K562 (cell line): ENCODE data around the gene ASB7. TPM values are rescaled to one million over a fixed set of nuclear protein-coding genes. Genes with fewer than 3 reads are reported as not detected.

Source experiments
- CSDE1 ChIP-seq, 2 experiments: fragments of 450-650 bp; IDR thresholded peaks; 2 replicates each; pipeline ENCODE4 v1.6.1; 2016; ENCODE audit warnings: mild to moderate bottlenecking in 1 of 2
- EHMT2 ChIP-seq: fragments of 450-650 bp; IDR thresholded peaks from 2 replicates; pipeline ENCODE4 v1.6.1; 2018; ENCODE audit warnings: antibody characterized with exemption
- HDAC1 ChIP-seq, 2 experiments: fragments of 450-650 bp; IDR thresholded peaks; 2 replicates each; pipeline ENCODE4 v1.6.1; 2016 to 2017; ENCODE audit warnings: inconsistent platforms in 1 of 2, mild to moderate bottlenecking in 1 of 2, moderate library complexity in 1 of 2
- HMG20A ChIP-seq: fragments of 450-650 bp; formaldehyde crosslinking; conservative IDR thresholded peaks from 2 replicates; pipeline ENCODE4 v1.4.0; 2020; ENCODE audit warnings: mild to moderate bottlenecking, mixed read lengths
- MYNN ChIP-seq, 2 experiments: sonication (generic); formaldehyde crosslinking in 1 of 2; IDR thresholded peaks; 2 replicates each; pipeline versions ENCODE4 v1.5.0 to v1.6.1; 2016 to 2020; ENCODE audit warnings: antibody characterized with exemption in 1 of 2, missing genetic modification reagents in 1 of 2
- NUFIP1 ChIP-seq: fragments of 450-650 bp; IDR thresholded peaks from 2 replicates; pipeline ENCODE4 v1.6.1; 2018; ENCODE audit not compliant: partially characterized antibody
- RBBP5 ChIP-seq: fragments of 200-600 bp; sonication (generic); IDR thresholded peaks from 2 replicates; pipeline ENCODE4 v1.6.1; 2012; ENCODE audit warnings: borderline replicate concordance, mild to moderate bottlenecking, low read length, control low read depth, inconsistent platforms; ENCODE audit not compliant: insufficient read depth, poor library complexity, severe bottlenecking
- SPI1 ChIP-seq: IDR thresholded peaks from 2 replicates; pipeline ENCODE4 v1.6.1; 2011; ENCODE audit warnings: low read depth, low read length, control low read depth, borderline replicate concordance
- SRSF1 ChIP-seq: fragments of 200-400 bp; formaldehyde crosslinking; IDR thresholded peaks from 2 replicates; pipeline ENCODE4 v1.6.1; 2017; ENCODE audit warnings: mild to moderate bottlenecking, low read depth, low read length, moderate library complexity
- ZEB2 ChIP-seq: fragments of 450-650 bp; IDR thresholded peaks from 2 replicates; pipeline ENCODE4 v1.6.1; 2016
- ZNF316 ChIP-seq: fragments of 450-650 bp; IDR thresholded peaks from 2 replicates; pipeline ENCODE4 v1.6.1; 2016
- polyA plus RNA-seq, 8 experiments: library from polyadenylated mRNA; depleted of rRNA in 4 of 8; stranded (reverse) in 5 of 8; unstranded in 3 of 8; fragments of >200 nt; fragmentation: Nextera tagmentation in 2 of 8; fragmentation: Illumina TruSeq in 1 of 8; extraction: Ambion mirVana in 2 of 8; extraction: Trizol in 1 of 8; gene quantifications; 2 replicates each; pipeline versions ENCODE4 v1.2.1 to v1.2.3, GENCODE V29; 2011 to 2014; ENCODE audit warnings: inconsistent platforms in 1 of 8, missing spikeins in 1 of 8
- total RNA-seq, 7 experiments: library from RNA; depleted of rRNA in 6 of 7; stranded (reverse); fragments of >200 nt in 6 of 7; fragmentation: Illumina TruSeq in 2 of 7; extraction: Trizol in 2 of 7; gene quantifications; 2 replicates each; pipeline versions ENCODE4 v1.2.1 to v1.2.3, GENCODE V29; 2011 to 2021; ENCODE audit warnings: low replicate concordance in 1 of 7
- TF ChIP-seq, protein P1 (sequence below), 2 experiments: fragments of 450-650 bp; IDR thresholded peaks; 2 replicates each; pipeline ENCODE4 v1.6.1; 2016; ENCODE audit warnings: mild to moderate bottlenecking in 2 of 2, borderline replicate concordance in 1 of 2, low read depth in 1 of 2, moderate library complexity in 1 of 2
- TF ChIP-seq, protein P2 (sequence below): fragments of 450-650 bp; IDR thresholded peaks from 2 replicates; pipeline ENCODE4 v1.6.1; 2016; ENCODE audit warnings: borderline replicate concordance
- TF ChIP-seq, protein P3 (sequence below): fragments of 250-450 bp; sonication (Bioruptor Pico); IDR thresholded peaks from 2 replicates; pipeline ENCODE4 v1.5.0; 2021
- TF ChIP-seq, protein P4 (sequence below): conservative IDR thresholded peaks from 2 replicates; pipeline ENCODE4 v1.6.1; 2011; ENCODE audit warnings: low read depth, mild to moderate bottlenecking, low read length; ENCODE audit not compliant: control insufficient read depth

Gene ASB7
- total and polyA plus RNA-seq, 9 of the 15 experiments (the other 6 are each of a cell fraction or from before 2014, with no cell fraction given): 1.8 to 10.1 (median 6.8) TPM

DNA sequence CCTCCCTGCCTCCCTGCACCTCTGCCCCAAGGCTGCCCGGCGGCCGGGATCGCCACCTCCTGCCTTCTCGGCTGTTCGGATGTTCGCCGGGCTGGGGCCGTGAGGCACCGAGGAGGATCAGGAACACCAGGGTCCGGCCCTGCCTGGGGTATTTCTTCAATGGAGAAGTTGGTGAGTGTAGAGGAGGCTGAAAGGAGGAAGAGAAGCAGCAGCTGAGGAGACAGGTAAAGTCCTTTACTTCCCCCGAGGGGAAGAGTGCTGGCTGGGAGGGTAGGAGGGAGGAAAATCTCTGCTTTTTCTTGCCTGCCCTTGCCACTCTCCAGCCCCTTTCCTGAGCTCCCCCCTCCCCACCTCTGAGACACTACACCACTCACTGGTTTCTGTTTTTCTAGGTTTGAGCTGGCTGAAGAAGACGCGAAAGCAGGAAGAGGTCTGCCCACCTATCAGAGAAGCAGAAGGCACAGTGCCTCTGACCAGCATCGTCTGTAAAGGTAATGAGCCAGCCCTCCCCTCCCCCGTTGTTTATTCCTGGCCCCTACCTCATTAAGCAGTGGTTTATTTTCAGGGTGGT lies 519 bp downstream of the ASB7 start (continued):
- TF ChIP-seq, protein P1, sequence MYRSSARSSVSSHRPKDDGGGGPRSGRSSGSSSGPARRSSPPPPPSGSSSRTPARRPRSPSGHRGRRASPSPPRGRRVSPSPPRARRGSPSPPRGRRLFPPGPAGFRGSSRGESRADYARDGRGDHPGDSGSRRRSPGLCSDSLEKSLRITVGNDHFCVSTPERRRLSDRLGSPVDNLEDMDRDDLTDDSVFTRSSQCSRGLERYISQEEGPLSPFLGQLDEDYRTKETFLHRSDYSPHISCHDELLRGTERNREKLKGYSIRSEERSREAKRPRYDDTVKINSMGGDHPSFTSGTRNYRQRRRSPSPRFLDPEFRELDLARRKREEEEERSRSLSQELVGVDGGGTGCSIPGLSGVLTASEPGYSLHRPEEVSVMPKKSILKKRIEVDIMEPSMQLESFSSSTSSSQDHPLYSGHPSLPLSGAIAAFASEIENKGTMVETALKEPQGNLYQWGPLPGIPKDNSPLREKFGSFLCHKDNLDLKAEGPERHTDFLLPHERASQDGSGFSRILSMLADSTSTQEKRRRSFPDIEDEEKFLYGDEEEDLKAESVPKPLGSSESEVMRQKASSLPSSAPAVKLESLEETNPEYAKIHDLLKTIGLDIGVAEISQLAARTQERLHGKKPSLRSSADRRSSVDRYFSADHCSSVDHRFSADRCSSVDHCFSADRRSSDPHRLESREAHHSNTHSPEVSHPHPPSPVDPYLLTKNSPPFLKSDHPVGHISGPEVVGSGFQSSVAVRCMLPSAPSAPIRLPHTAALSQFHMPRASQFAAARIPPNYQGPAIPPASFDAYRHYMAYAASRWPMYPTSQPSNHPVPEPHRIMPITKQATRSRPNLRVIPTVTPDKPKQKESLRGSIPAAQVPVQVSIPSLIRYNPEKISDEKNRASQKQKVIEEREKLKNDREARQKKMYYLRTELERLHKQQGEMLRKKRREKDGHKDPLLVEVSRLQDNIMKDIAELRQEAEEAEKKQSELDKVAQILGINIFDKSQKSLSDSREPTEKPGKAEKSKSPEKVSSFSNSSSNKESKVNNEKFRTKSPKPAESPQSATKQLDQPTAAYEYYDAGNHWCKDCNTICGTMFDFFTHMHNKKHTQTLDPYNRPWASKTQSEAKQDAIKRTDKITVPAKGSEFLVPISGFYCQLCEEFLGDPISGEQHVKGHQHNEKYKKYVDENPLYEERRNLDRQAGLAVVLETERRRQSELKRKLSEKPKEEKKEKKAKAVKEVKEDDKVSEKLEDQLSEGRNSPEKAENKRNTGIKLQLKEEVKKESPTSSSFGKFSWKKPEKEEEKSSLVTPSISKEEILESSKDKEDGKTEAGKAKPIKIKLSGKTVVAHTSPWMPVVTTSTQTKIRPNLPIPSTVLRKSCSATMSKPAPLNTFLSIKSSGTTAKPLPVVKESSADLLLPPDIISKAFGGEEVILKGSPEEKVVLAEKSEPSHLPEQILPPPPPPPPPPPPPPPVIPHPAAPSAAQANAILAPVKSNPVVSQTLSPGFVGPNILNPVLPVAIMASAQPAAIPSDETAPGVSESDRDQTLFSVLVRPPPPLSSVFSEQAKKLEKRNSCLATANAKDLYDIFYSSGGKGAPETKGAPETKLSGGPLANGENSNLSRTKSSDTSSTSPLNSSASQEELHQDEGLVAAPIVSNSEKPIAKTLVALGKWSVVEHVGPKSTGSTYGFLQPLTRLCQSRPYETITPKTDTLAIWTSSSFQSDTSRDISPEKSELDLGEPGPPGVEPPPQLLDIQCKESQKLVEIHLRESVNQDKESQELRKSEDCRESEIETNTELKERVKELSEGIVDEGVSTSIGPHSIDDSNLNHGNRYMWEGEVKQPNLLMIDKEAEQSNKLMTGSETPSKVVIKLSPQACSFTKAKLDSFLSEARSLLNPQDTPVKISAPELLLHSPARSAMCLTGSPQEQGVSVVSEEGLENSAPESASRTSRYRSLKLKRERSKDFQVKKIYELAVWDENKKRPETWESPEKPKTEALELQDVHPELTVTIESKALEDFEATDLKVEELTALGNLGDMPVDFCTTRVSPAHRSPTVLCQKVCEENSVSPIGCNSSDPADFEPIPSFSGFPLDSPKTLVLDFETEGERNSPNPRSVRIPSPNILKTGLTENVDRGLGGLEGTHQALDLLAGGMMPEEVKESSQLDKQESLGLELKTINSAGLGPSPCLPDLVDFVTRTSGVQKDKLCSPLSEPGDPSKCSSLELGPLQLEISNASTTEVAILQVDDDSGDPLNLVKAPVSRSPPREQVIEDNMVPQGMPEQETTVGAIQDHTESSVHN (IDR thresholded peaks at IDR 0.05; ENCODE audit: borderline replicate concordance in 1 of 2, low read depth in 1 of 2): no peak
- TF ChIP-seq SPI1 (peak; percentile 73; the same call in 1 of the 2 replicates), RBBP5 (peak; percentile 44), CSDE1 (IDR thresholded peaks at IDR 0.05) (no peak), ZNF316 (no peak), HDAC1 (IDR thresholded peaks at IDR 0.05) (peak in 1 of 2 experiments; percentile 36; a peak in 1 of 4 replicates), MYNN (IDR thresholded peaks at IDR 0.05) (no peak), MYNN (CRISPR knock-in tag; IDR thresholded peaks at IDR 0.05) (no peak), HMG20A (CRISPR knock-in tag) (no peak), EHMT2 (no peak), SRSF1 (no peak), NUFIP1 (no peak), ZEB2 (0 out of 2 replicates have a peak, but pooled peaks have one; percentile 15)
- TF ChIP-seq, protein P2, sequence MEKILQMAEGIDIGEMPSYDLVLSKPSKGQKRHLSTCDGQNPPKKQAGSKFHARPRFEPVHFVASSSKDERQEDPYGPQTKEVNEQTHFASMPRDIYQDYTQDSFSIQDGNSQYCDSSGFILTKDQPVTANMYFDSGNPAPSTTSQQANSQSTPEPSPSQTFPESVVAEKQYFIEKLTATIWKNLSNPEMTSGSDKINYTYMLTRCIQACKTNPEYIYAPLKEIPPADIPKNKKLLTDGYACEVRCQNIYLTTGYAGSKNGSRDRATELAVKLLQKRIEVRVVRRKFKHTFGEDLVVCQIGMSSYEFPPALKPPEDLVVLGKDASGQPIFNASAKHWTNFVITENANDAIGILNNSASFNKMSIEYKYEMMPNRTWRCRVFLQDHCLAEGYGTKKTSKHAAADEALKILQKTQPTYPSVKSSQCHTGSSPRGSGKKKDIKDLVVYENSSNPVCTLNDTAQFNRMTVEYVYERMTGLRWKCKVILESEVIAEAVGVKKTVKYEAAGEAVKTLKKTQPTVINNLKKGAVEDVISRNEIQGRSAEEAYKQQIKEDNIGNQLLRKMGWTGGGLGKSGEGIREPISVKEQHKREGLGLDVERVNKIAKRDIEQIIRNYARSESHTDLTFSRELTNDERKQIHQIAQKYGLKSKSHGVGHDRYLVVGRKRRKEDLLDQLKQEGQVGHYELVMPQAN: no peak
- TF ChIP-seq, protein P3, sequence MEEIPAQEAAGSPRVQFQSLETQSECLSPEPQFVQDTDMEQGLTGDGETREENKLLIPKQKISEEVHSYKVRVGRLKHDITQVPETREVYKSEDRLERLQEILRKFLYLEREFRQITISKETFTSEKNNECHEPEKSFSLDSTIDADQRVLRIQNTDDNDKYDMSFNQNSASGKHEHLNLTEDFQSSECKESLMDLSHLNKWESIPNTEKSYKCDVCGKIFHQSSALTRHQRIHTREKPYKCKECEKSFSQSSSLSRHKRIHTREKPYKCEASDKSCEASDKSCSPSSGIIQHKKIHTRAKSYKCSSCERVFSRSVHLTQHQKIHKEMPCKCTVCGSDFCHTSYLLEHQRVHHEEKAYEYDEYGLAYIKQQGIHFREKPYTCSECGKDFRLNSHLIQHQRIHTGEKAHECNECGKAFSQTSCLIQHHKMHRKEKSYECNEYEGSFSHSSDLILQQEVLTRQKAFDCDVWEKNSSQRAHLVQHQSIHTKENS: no peak
- TF ChIP-seq, protein P4, sequence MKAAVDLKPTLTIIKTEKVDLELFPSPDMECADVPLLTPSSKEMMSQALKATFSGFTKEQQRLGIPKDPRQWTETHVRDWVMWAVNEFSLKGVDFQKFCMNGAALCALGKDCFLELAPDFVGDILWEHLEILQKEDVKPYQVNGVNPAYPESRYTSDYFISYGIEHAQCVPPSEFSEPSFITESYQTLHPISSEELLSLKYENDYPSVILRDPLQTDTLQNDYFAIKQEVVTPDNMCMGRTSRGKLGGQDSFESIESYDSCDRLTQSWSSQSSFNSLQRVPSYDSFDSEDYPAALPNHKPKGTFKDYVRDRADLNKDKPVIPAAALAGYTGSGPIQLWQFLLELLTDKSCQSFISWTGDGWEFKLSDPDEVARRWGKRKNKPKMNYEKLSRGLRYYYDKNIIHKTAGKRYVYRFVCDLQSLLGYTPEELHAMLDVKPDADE: no peak
